Mesenchymal stem cell (in vitro differentiated cells and primary cell): Measurements from ENCODE around the gene CLEC20A.

ENCODE experiments used
- DNase-seq: peaks from one replicate; pipeline ENCODE4 v3.0.0-alpha.2; 2013
- H2AFZ ChIP-seq: one replicate; pipeline ENCODE4 v1.6.1; 2013; ENCODE audit warnings: low read depth, mild to moderate bottlenecking, control low read depth, inconsistent platforms, low read length, moderate library complexity
- H2AK5ac ChIP-seq: 2 replicates; pipeline ENCODE4 v1.6.1; 2013; ENCODE audit warnings: low read length, moderate library complexity, mild to moderate bottlenecking, inconsistent platforms; ENCODE audit not compliant: severe bottlenecking
- H2BK120ac ChIP-seq: one replicate; pipeline ENCODE4 v1.6.1; 2013; ENCODE audit warnings: low read depth, mild to moderate bottlenecking, inconsistent platforms, low read length, moderate library complexity
- H2BK12ac ChIP-seq, 2 experiments: one replicate each; pipeline ENCODE4 v1.6.1; 2013; ENCODE audit warnings: inconsistent platforms in 2 of 2, low read length in 2 of 2, mild to moderate bottlenecking in 2 of 2, moderate library complexity in 2 of 2, control low read depth in 1 of 2
- H2BK15ac ChIP-seq: one replicate; pipeline ENCODE4 v1.6.1; 2013; ENCODE audit warnings: mild to moderate bottlenecking, low read depth, inconsistent platforms; ENCODE audit not compliant: poor library complexity, severe bottlenecking
- H2BK5ac ChIP-seq: 2 replicates; pipeline ENCODE4 v1.6.1; 2013; ENCODE audit warnings: low read depth, mild to moderate bottlenecking, low read length, control low read depth, inconsistent platforms; ENCODE audit not compliant: poor library complexity, severe bottlenecking
- H3K14ac ChIP-seq, 2 experiments: one replicate each; pipeline ENCODE4 v1.6.1; 2013; ENCODE audit warnings: inconsistent platforms in 2 of 2, low read length in 2 of 2, control low read depth in 1 of 2, mild to moderate bottlenecking in 1 of 2, moderate library complexity in 1 of 2
- H3K18ac ChIP-seq, 2 experiments: one replicate each; pipeline ENCODE4 v1.6.1; 2013; ENCODE audit warnings: inconsistent platforms in 2 of 2, low read length in 2 of 2, control low read depth in 1 of 2, low read depth in 1 of 2, mild to moderate bottlenecking in 1 of 2
- H3K23ac ChIP-seq, 2 experiments: one replicate each; pipeline ENCODE4 v1.6.1; 2013; ENCODE audit warnings: inconsistent platforms in 2 of 2, low read length in 2 of 2, mild to moderate bottlenecking in 2 of 2, moderate library complexity in 2 of 2, control low read depth in 1 of 2
- H3K27ac ChIP-seq: 2 replicates; pipeline ENCODE4 v1.5.1; 2013; ENCODE audit warnings: mild to moderate bottlenecking, moderate library complexity, low read length, control low read depth, inconsistent platforms; ENCODE audit not compliant: poor library complexity, severe bottlenecking
- H3K27me3 ChIP-seq, 2 experiments: 2 replicates each; pipeline versions ENCODE4 v1.6.1 to v1.7.0; 2013; ENCODE audit warnings: low read length in 2 of 2, mild to moderate bottlenecking in 2 of 2, moderate library complexity in 2 of 2, control low read depth in 1 of 2, inconsistent platforms in 1 of 2; ENCODE audit not compliant: control insufficient read depth in 1 of 2, insufficient read depth in 1 of 2
- H3K36me3 ChIP-seq, 2 experiments: 2 replicates each; pipeline versions ENCODE4 v1.6.1 to v1.7.0; 2013; ENCODE audit warnings: low read length in 2 of 2, control low read depth in 1 of 2, inconsistent platforms in 1 of 2, low read depth in 1 of 2, mild to moderate bottlenecking in 1 of 2; ENCODE audit not compliant: insufficient read depth in 2 of 2, control insufficient read depth in 1 of 2
- H3K4ac ChIP-seq, 2 experiments: one replicate each; pipeline ENCODE4 v1.6.1; 2013; ENCODE audit warnings: inconsistent platforms in 2 of 2, low read length in 2 of 2, mild to moderate bottlenecking in 2 of 2, moderate library complexity in 2 of 2, control low read depth in 1 of 2, low read depth in 1 of 2
- H3K4me1 ChIP-seq: 2 replicates; pipeline ENCODE4 v1.6.1; 2013; ENCODE audit warnings: low read depth, low read length, control low read depth; ENCODE audit not compliant: control insufficient read depth, insufficient read depth
- H3K4me2 ChIP-seq: 2 replicates; pipeline ENCODE4 v1.6.1; 2013; ENCODE audit warnings: low read length, mild to moderate bottlenecking, inconsistent platforms; ENCODE audit not compliant: poor library complexity, severe bottlenecking
- H3K4me3 ChIP-seq, 2 experiments: 2 replicates each; pipeline versions ENCODE4 v1.5.1 to v1.7.0; 2013; ENCODE audit warnings: low read length in 2 of 2, mild to moderate bottlenecking in 2 of 2, control low read depth in 1 of 2, low read depth in 1 of 2; ENCODE audit not compliant: insufficient read depth in 1 of 2
- H3K79me1 ChIP-seq: replicated peaks from 2 replicates; pipeline ENCODE4 v1.6.1; 2013; ENCODE audit warnings: mild to moderate bottlenecking, control low read depth, low read length, inconsistent platforms; ENCODE audit not compliant: poor library complexity, severe bottlenecking
- H3K9ac ChIP-seq: 2 replicates; pipeline ENCODE4 v1.7.0; 2013; ENCODE audit warnings: mild to moderate bottlenecking, low read length, moderate library complexity
- H3K9me3 ChIP-seq: 2 replicates; pipeline ENCODE4 v1.7.0; 2013; ENCODE audit warnings: mild to moderate bottlenecking, low read length; ENCODE audit not compliant: control insufficient read depth
- H4K8ac ChIP-seq: one replicate; pipeline ENCODE4 v1.6.1; 2013; ENCODE audit warnings: inconsistent platforms, mild to moderate bottlenecking, low read length, moderate library complexity
- H4K91ac ChIP-seq: one replicate; pipeline ENCODE4 v1.6.1; 2013; ENCODE audit warnings: mild to moderate bottlenecking, low read length, inconsistent platforms
- WGBS: methylation state at CpG from one replicate; pipeline ENCODE4 v1.1.7; 2013; ENCODE audit warnings: mixed read lengths; 5-methylcytosine and 5-hydroxymethylcytosine counted together

The CLEC20A gene

GRCh38 chr1:178464566-178464965, 32.2 kb downstream of the CLEC20A start:
- no peak overlapping the region for H3K9ac ChIP-seq
- H2BK15ac ChIP-seq = no peak overlapping the region
- no peak overlapping the region for H2BK12ac ChIP-seq
- H3K4ac ChIP-seq = no peak overlapping the region
- no peak overlapping the region for H2BK5ac ChIP-seq
- no peak overlapping the region for H2BK120ac ChIP-seq
- H3K9me3 ChIP-seq = no peaks in the 10 kb centered on the region
- H3K4me2 ChIP-seq = no peak overlapping the region
- no peaks in the 10 kb centered on the region for H3K27me3 ChIP-seq
- no peak overlapping the region for H4K91ac ChIP-seq
- no peak for DNase-seq
- no peak overlapping the region for H3K27ac ChIP-seq
- no peaks in the 10 kb centered on the region for H3K4me1 ChIP-seq
- no peak overlapping the region for H4K8ac ChIP-seq
- H3K14ac ChIP-seq = no peak overlapping the region
- H3K79me1 ChIP-seq = peaks cover 3% of the 10 kb centered on the region
- H2AK5ac ChIP-seq = no peak overlapping the region
- H2AFZ ChIP-seq = no peak overlapping the region
- H3K4me3 ChIP-seq = no peak overlapping the region
- H3K18ac ChIP-seq = no peak overlapping the region
- H3K36me3 ChIP-seq = peaks cover 10 to 51% of the 10 kb centered on the region in 2 experiments
- no peak overlapping the region for H3K23ac ChIP-seq

- no peak for DNase-seq
- Histone ChIP-seq H2BK5ac (no peak overlapping the region), H2BK15ac (no peak overlapping the region), H3K27ac (no peak overlapping the region), H4K91ac (no peak overlapping the region), H3K18ac (no peak overlapping the region), H2BK12ac (no peak overlapping the region), H3K4me2 (no peak overlapping the region), H2BK120ac (no peak overlapping the region), H3K14ac (no peak overlapping the region), H3K36me3 (peaks cover 9 to 47% of the 10 kb centered on the region in 2 experiments), H2AFZ (no peak overlapping the region), H3K4ac (no peak overlapping the region), H3K4me3 (no peak overlapping the region), H3K4me1 (no peaks in the 10 kb centered on the region), H3K9ac (no peak overlapping the region), H3K9me3 (no peaks in the 10 kb centered on the region), H3K23ac (no peak overlapping the region), H3K27me3 (no peaks in the 10 kb centered on the region), H4K8ac (no peak overlapping the region), H3K79me1 (peaks cover 3% of the 10 kb centered on the region), H2AK5ac (no peak overlapping the region)
- 100% methylated on average over 1 of the region's 1 CpG for WGBS
Measured at GRCh38 chr1:178464141-178464540, 32.6 kb downstream of the CLEC20A start.

GRCh38 chr1:178461701-178462100, 35.1 kb downstream of the CLEC20A start:
- Histone ChIP-seq H3K18ac (no peak overlapping the region), H3K4me2 (no peak overlapping the region), H3K14ac (no peak overlapping the region), H2BK120ac (no peak overlapping the region), H4K8ac (no peak overlapping the region), H3K27me3 (no peaks in the 10 kb centered on the region), H3K36me3 (peaks cover 12 to 46% of the 10 kb centered on the region in 2 experiments), H3K4ac (no peak overlapping the region), H3K9ac (no peak overlapping the region), H2BK15ac (no peak overlapping the region), H2BK5ac (no peak overlapping the region), H2BK12ac (no peak overlapping the region), H3K4me3 (no peak overlapping the region), H3K9me3 (no peaks in the 10 kb centered on the region), H3K4me1 (peaks cover 2% of the 10 kb centered on the region), H2AFZ (no peak overlapping the region), H3K27ac (no peak overlapping the region), H2AK5ac (no peak overlapping the region), H3K79me1 (peaks cover 5% of the 10 kb centered on the region), H3K23ac (no peak overlapping the region), H4K91ac (no peak overlapping the region)
- 80% methylated on average over 4 of the region's 4 CpGs for WGBS
- peak; percentile 34 for DNase-seq

GRCh38 chr1:178461104-178461503, 35.7 kb downstream of the CLEC20A start:
- Histone ChIP-seq H2AFZ (no peak overlapping the region), H3K9ac (no peak overlapping the region), H3K27ac (no peak overlapping the region), H3K18ac (no peak overlapping the region), H3K4me3 (no peak overlapping the region), H3K27me3 (no peaks in the 10 kb centered on the region), H3K36me3 (peaks cover 16 to 46% of the 10 kb centered on the region in 2 experiments), H4K8ac (no peak overlapping the region), H2BK5ac (no peak overlapping the region), H2BK15ac (no peak overlapping the region), H3K14ac (no peak overlapping the region), H2AK5ac (no peak overlapping the region), H3K9me3 (no peaks in the 10 kb centered on the region), H3K4me2 (no peak overlapping the region), H3K23ac (no peak overlapping the region), H2BK120ac (no peak overlapping the region), H4K91ac (no peak overlapping the region), H2BK12ac (no peak overlapping the region), H3K4ac (no peak overlapping the region), H3K79me1 (peaks cover 5% of the 10 kb centered on the region), H3K4me1 (peaks cover 2% of the 10 kb centered on the region)
- no peak for DNase-seq
- no CpG with 5 or more reads among the region's 2 CpGs for WGBS
